M059J (cell line): ENCODE data around the gene ASPA. TPM values are rescaled to one million over a fixed set of nuclear protein-coding genes. Genes with fewer than 3 reads are reported as not detected.
"Not testable (repeated sequence)": the region's sequence is repeated elsewhere in the genome, so short reads cannot be mapped to it uniquely, and the experiment has no call there.

Experiments used
- DNase-seq: peaks from one replicate; pipeline ENCODE4 v3.0.0-alpha.2; 2012; ENCODE audit warnings: low read depth
- total RNA-seq: library from RNA; depleted of rRNA; stranded (reverse); fragments of >200 nt; shearing (Covaris generic); gene quantifications from 2 replicates; pipeline ENCODE4 v1.2.3, GENCODE V29; 2014

Gene ASPA
- total RNA-seq, 1 experiment from 2014 or later = not detected

DNA sequence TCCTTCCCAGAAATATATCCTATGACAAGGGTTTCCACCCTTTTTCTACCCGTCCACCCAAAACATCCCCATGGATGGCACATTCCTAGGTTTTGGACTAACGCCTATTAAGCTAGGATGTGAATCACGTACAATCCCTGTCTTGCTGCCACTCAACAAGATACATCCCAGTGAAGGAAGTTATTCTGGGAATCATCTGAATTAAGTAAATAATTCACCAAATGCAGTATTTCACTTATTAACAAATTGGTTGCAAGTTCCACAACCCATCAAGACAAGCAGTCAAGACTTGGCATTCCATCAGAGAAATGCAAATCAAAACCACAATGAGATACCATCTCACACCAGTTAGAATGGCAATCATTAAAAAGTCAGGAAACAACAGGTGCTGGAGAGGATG lies 32.1 kb downstream of the ASPA start:
- no peak for DNase-seq

GRCh38 chr17:3510090-3510489 lies 34.3 kb downstream of the ASPA start:
- no peak for DNase-seq

DNA sequence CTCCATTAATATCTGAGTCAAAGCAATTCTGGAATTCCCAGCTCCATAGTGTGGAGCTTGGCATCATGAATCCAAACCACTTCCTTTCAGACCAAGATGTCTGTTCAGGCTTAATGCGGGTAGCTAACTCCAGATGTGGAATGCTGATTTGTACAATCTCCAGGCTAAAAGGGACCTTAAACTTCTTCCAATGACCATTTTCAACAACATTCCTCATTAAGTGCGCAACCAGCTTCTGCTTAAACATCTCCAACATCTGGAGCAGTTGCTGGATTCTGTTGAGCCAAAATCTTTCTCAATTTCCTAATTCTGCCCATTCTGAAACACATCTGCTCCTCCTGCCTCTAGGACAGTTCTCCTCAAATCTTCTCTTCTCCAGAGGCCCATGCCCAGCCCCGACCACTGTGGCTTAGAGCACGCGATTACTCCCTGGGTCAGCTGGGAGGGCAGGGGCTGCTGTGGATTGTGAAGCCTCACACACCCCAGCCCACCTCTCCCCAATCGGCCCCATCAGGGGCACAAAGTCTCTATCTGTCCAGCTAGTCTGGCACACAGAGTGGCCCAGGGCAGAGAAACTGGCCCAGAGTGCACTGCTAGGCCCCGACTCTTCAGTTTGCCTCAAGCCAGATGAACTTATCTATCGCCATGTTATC lies 36.2 kb downstream of the ASPA start:
- no peak for DNase-seq

- DNase-seq = no peak
These were observed 36.8 kb downstream of the ASPA start for GRCh38 chr17:3512505-3513171.

- DNase-seq = no peak
These were observed 37.7 kb downstream of the ASPA start for GRCh38 chr17:3513305-3514035.

GRCh38 chr17:3514167-3514566 lies 38.4 kb downstream of the ASPA start:
- DNase-seq = not testable (repeated sequence)

DNA sequence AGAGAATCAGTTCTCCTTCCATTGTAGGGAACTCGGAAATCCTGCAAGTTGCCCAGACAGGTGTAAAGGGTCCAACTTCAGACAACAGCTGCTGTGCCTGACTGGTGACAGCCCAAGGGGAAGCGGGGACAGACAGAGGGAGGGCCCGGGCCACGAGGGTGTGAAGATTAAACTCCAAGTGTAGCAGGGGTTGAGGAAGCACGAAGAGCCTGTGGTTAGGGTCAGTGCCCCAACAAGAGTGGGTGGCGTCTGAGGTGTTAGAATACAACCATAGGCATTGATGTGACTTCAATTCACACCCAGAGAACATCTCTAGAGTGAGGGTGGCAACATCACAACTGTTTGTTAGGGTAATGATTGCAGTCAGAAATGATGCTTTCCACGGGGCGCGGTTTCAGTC lies 39.1 kb downstream of the ASPA start:
- DNase-seq = no peak

DNA sequence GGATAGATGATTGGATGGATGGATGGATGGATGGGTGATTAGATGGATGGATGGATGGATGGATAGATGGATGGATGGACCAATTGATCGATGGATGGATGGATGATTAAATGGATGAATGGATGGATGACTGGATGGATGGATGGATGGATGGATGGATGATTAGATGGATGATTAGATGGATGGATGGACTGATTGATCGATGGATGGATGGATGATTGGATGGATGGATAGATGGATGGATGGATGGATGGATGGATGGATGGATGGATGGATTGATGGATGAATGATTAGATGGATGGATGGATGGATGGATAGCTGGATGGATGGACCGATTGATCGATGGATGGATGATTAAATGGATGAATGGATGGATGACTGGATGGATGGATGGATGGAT lies 43.7 kb downstream of the ASPA start:
- not testable (repeated sequence) for DNase-seq

DNA sequence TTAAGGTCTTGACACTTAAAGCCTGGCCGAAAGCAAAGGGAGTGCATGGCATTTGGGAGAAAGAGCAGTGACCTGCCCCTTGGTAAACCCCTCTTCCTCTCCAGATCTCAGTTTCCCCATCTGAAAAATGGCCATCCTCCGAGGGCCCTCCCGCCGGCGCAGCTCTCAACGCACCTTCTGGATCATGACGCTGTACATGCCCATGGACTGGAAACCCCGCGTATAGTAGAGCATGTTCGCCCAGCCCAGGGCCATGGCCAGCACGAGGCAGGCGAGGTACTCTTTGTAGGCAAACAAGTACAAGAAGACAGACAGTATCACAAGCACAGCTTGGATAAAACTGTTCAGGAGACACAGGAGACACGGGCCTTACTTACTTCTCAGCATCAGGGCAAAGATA lies 48.2 kb downstream of the ASPA start:
- no peak for DNase-seq

GRCh38 chr17:3526491-3526890 lies 50.7 kb downstream of the ASPA start:
- no peak for DNase-seq

- no peak for DNase-seq
These were observed 51.2 kb downstream of the ASPA start for GRCh38 chr17:3526971-3527370.

DNA sequence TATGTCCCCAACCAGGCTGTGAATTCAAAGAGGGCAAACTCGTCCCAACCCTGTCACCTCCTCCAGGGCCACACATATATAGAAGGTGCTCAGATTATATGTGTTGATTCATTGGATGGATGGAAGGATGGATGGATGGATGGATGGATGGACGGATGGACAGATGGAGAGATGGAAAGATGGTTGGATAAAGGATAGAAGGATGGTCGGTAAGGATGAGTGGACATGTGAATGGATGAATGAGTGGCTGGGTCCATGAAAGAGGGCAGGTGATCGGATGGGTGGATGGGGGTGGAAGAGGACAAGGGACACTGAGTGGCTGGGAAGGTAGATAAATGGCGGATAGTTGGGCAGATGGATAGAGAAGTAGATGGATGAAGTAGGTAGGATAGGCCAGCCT lies 51.7 kb downstream of the ASPA start:
- DNase-seq = no peak

DNA sequence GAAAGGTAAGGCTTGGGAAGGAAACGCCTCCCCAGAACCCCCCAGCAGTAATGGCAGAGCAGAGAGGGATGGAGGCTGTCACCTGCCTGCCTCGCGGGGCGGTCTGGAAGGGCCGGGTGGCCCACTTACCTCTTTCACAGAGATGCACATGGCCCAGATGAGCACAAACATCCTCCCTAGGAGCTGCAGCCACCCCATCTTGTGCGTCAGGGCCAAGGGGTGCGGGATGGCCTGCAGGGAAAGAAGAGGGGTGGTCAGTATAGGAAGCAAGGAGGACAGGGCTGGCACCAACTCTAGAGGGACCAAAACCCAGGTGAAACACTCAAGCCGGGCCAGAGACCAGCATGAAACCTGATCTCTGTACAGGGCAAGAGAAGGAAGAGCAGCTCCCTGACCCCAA lies 52.1 kb downstream of the ASPA start:
- no peak for DNase-seq

DNA sequence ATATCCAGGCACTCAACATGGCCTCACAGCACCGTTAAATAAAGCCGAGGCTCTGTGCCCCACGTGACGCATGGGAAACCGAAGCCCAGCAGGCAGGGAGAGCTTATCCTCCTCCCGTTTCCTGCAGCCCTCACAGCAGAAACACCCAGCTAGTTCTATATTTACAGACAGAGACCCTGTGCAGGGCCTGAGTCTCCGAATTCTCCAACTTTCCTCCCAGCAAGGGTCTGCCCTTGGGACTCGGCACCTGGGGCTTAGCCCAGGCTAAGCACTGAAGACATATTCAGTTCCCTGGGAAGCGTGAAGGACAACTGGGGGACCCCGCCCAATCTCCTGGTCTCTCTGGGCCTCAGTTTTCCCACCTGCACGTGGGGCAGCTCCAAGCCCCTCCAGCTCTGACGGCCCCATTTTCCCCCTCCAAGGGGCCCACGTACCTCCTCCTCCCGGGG lies 52.6 kb downstream of the ASPA start:
- no peak for DNase-seq

DNA sequence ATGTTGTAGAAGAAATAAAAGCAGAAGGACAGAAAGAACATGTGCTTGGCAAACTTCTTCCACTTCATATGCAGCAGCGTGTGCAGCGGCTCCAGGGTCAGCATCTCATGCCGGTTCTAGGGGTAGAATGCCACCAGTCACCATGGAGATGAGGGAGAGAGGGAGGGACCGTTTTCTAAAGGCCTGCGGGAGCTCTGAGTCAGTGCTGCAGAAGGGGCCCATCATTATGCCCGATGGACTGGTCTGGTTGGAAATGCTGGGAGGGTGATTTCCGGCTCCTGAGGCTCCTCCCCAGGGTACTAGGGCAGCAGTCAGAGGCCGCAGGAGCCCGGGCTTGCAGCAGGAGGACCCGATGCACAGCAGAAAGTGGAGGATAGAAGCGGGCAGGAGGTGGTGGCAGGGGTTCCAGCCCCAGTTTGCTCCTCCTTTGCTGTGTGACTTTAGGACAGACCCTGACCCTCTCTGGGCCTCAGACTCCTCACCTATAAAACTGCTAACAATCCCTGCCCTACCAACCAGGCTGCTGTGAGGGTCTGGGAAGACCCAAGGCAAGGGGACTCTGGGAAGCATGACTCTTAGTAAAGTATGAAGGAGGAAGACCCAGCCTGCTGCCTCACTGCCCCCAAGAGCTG lies 53.2 kb downstream of the ASPA start:
- DNase-seq = peak; percentile 33

GRCh38 chr17:3529817-3530741 lies 54.3 kb downstream of the ASPA start:
- no peak for DNase-seq

GRCh38 chr17:3531266-3532101 lies 55.7 kb downstream of the ASPA start:
- peak; percentile 18 for DNase-seq

GRCh38 chr17:3532106-3532858 lies 56.5 kb downstream of the ASPA start:
- no peak for DNase-seq

DNA sequence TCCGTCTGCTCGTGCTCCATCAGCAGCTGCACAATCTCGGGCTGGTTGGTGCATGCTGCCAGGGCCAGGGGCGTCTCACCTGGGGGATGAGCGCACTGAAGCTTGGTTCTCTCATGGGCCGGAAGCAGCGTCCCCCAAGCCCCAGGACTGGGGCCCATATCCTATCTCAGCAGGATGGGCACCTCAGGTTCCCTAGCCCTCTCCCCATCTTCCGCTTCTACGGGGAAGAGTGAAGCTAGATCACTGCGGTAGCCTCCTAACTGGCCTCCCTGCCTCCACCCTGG lies 57.0 kb downstream of the ASPA start:
- DNase-seq = no peak

- no peak for DNase-seq
These were observed 58.0 kb downstream of the ASPA start for GRCh38 chr17:3533752-3534151.
